Body of pancreas (tissue), 4 donors: ENCODE results near the gene ADCYAP1R1.

ENCODE experiments used
- CTCF ChIP-seq, 7 experiments: fragments of 450-650 bp in 4 of 7; fragments of 200-600 bp in 3 of 7; sonication (generic) in 3 of 7; IDR thresholded peaks; one replicate each; pipeline ENCODE4 v1.5.1; 2016 to 2019; ENCODE audit warnings: antibody characterized with exemption in 7 of 7
- POLR2A ChIP-seq, 3 donors: fragments of 450-650 bp; IDR thresholded peaks; one replicate each; pipeline ENCODE4 v1.6.1; 2016; ENCODE audit warnings: antibody characterized with exemption in 3 of 3, mild to moderate bottlenecking in 2 of 3

DNA sequence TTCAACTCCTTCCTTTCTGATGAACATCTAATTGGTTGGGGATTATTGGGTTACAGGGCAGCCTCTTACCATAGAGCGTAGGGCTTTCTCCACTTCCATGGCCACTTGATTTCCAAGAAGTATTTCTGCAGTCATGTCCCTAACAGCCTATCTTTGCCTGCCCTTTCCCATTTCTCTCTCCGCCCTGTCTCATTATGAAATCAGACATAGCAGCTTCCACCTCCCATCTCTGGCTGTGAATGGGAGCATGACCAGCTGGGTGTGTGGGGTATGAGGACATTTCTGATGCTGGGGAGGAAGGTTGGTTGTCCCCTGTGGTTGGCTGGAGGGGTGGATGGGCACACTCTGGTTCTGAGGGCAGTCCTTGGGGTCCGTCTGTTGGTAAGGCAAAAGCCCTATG lies 41.2 kb downstream of the ADCYAP1R1 start:
- TF ChIP-seq CTCF (IDR thresholded peaks at IDR 0.05) (no peak), POLR2A (IDR thresholded peaks at IDR 0.05) (no peak)
